SK-N-MC (cell line): ENCODE results near the gene LYRM4.

Experiments
- DNase-seq: peaks from one replicate; pipeline ENCODE4 v3.0.0-alpha.2; 2011; ENCODE audit warnings: low read depth, low spot score
- H3K27ac ChIP-seq: fragments of 200-600 bp; sonication (generic); 2 replicates; pipeline ENCODE4 v1.5.1; 2016; ENCODE audit warnings: mixed run types
- H3K36me3 ChIP-seq: fragments of 200-600 bp; sonication (generic); 2 replicates; pipeline ENCODE4 v1.6.1; 2017; ENCODE audit warnings: antibody characterized with exemption, low read length, mixed read lengths; ENCODE audit not compliant: insufficient read depth
- H3K4me3 ChIP-seq: fragments of 200-600 bp; sonication (generic); 2 replicates; pipeline ENCODE4 v1.5.1; 2016
- H3K9ac ChIP-seq: fragments of 200-600 bp; sonication (generic); 2 replicates; pipeline ENCODE4 v1.8.0; 2017; ENCODE audit warnings: mixed run types, mixed read lengths; ENCODE audit not compliant: insufficient read length
- H3K9me3 ChIP-seq: fragments of 200-600 bp; sonication (generic); 2 replicates; pipeline ENCODE4 v1.6.1; 2017; ENCODE audit warnings: low read depth, mild to moderate bottlenecking, antibody characterized with exemption, low read length, moderate library complexity, mixed read lengths
- EZH2 ChIP-seq: fragments of 200-600 bp; sonication (generic); IDR thresholded peaks from one replicate; pipeline ENCODE4 v1.6.1; 2017; ENCODE audit warnings: antibody characterized with exemption
- FOXP2 ChIP-seq: optimal IDR thresholded peaks from 2 replicates; pipeline ENCODE3; 2011; ENCODE audit warnings: mild to moderate bottlenecking, moderate library complexity; ENCODE audit not compliant: insufficient read depth; ENCODE audit errors: extremely low read length, control extremely low read depth
- POLR2AphosphoS5 ChIP-seq: IDR thresholded peaks from 2 replicates; pipeline ENCODE4 v1.6.1; 2012; ENCODE audit warnings: mild to moderate bottlenecking, low read depth, low read length, borderline replicate concordance

The LYRM4 gene

GRCh38 chr6:5115168-5115567 is 145.6 kb downstream of the LYRM4 start:
- no peaks in the 10 kb centered on the region for H3K36me3 ChIP-seq
- no peak overlapping the region for H3K27ac ChIP-seq
- H3K9ac ChIP-seq: no peak overlapping the region
- no peaks in the 10 kb centered on the region for H3K9me3 ChIP-seq
- TF ChIP-seq POLR2AphosphoS5: no peak
- no peak for TF ChIP-seq FOXP2
- TF ChIP-seq EZH2: no peak
- no peak for DNase-seq
- H3K4me3 ChIP-seq: no peak overlapping the region

- no peak for DNase-seq
- H3K9me3 ChIP-seq: no peaks in the 10 kb centered on the region
- H3K4me3 ChIP-seq: no peak overlapping the region
- H3K27ac ChIP-seq: no peak overlapping the region
- no peak overlapping the region for H3K9ac ChIP-seq
- H3K36me3 ChIP-seq: no peaks in the 10 kb centered on the region
- TF ChIP-seq POLR2AphosphoS5: no peak
- TF ChIP-seq FOXP2: no peak
- no peak for TF ChIP-seq EZH2
These were observed 147.7 kb downstream of the LYRM4 start for GRCh38 chr6:5113096-5113495.

GRCh38 chr6:5112066-5112799 is 148.5 kb downstream of the LYRM4 start:
- H3K36me3 ChIP-seq: no peaks in the 10 kb centered on the region
- H3K27ac ChIP-seq: no peak overlapping the region
- no peaks in the 10 kb centered on the region for H3K9me3 ChIP-seq
- no peak overlapping the region for H3K4me3 ChIP-seq
- TF ChIP-seq POLR2AphosphoS5 (no peak), EZH2 (no peak), FOXP2 (no peak)
- no peak overlapping the region for H3K9ac ChIP-seq
- no peak for DNase-seq

GRCh38 chr6:5111626-5112025 is 149.1 kb downstream of the LYRM4 start:
- H3K9me3 ChIP-seq: no peaks in the 10 kb centered on the region
- H3K36me3 ChIP-seq: no peaks in the 10 kb centered on the region
- TF ChIP-seq FOXP2: no peak
- TF ChIP-seq POLR2AphosphoS5: no peak
- TF ChIP-seq EZH2: no peak

GRCh38 chr6:5110246-5110645 is 150.5 kb downstream of the LYRM4 start:
- no peaks in the 10 kb centered on the region for H3K36me3 ChIP-seq
- H3K27ac ChIP-seq: no peak overlapping the region
- no peak for DNase-seq
- H3K9ac ChIP-seq: no peak overlapping the region
- no peak for TF ChIP-seq FOXP2
- no peak for TF ChIP-seq EZH2
- TF ChIP-seq POLR2AphosphoS5: no peak
- no peaks in the 10 kb centered on the region for H3K9me3 ChIP-seq
- no peak overlapping the region for H3K4me3 ChIP-seq

More at GRCh38 chr6:5111626-5112025, 149.1 kb downstream of the LYRM4 start:
- no peak overlapping the region for H3K9ac ChIP-seq
- DNase-seq: no peak
- no peak overlapping the region for H3K4me3 ChIP-seq
- no peak overlapping the region for H3K27ac ChIP-seq

- no peak for DNase-seq
- H3K27ac ChIP-seq: no peak overlapping the region
- H3K4me3 ChIP-seq: no peak overlapping the region
- H3K36me3 ChIP-seq: no peaks in the 10 kb centered on the region
- no peak overlapping the region for H3K9ac ChIP-seq
- no peak for TF ChIP-seq POLR2AphosphoS5
- TF ChIP-seq EZH2: no peak
- no peak for TF ChIP-seq FOXP2
- no peaks in the 10 kb centered on the region for H3K9me3 ChIP-seq
These were observed 151.3 kb downstream of the LYRM4 start for GRCh38 chr6:5109436-5109835.

- Histone ChIP-seq H3K9ac (no peak overlapping the region), H3K9me3 (no peaks in the 10 kb centered on the region), H3K36me3 (no peaks in the 10 kb centered on the region), H3K4me3 (no peak overlapping the region), H3K27ac (no peak overlapping the region)
- DNase-seq: no peak
- TF ChIP-seq FOXP2: no peak
These were observed 152.1 kb downstream of the LYRM4 start for GRCh38 chr6:5108536-5109150.

- TF ChIP-seq FOXP2 (no peak), EZH2 (no peak), POLR2AphosphoS5 (no peak)
- DNase-seq: no peak
- H3K27ac ChIP-seq: no peak overlapping the region
These were observed 152.7 kb downstream of the LYRM4 start for GRCh38 chr6:5108068-5108467.

More at GRCh38 chr6:5108068-5108467, 152.7 kb downstream of the LYRM4 start:
- Histone ChIP-seq H3K9ac (no peak overlapping the region), H3K4me3 (no peak overlapping the region), H3K36me3 (no peaks in the 10 kb centered on the region), H3K9me3 (no peaks in the 10 kb centered on the region)
